SHP77 treated with DMSO at 0.1 percent for 48 hours (cell line): ENCODE measurements around the gene TCEAL3.
A peak's percentile ranks its signal among the peaks of the same experiment; 100 is the strongest.
"Not testable (repeated sequence)": the region's sequence is repeated elsewhere in the genome, so short reads cannot be mapped to it uniquely, and the experiment has no call there.

Experiments
- DNase-seq: peaks from one replicate; lab custom pipeline; 2025; lab: John Stamatoyannopoulos, UW

TCEAL3 gene, protein sequence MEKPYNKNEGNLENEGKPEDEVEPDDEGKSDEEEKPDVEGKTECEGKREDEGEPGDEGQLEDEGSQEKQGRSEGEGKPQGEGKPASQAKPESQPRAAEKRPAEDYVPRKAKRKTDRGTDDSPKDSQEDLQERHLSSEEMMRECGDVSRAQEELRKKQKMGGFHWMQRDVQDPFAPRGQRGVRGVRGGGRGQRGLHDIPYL

DNA sequence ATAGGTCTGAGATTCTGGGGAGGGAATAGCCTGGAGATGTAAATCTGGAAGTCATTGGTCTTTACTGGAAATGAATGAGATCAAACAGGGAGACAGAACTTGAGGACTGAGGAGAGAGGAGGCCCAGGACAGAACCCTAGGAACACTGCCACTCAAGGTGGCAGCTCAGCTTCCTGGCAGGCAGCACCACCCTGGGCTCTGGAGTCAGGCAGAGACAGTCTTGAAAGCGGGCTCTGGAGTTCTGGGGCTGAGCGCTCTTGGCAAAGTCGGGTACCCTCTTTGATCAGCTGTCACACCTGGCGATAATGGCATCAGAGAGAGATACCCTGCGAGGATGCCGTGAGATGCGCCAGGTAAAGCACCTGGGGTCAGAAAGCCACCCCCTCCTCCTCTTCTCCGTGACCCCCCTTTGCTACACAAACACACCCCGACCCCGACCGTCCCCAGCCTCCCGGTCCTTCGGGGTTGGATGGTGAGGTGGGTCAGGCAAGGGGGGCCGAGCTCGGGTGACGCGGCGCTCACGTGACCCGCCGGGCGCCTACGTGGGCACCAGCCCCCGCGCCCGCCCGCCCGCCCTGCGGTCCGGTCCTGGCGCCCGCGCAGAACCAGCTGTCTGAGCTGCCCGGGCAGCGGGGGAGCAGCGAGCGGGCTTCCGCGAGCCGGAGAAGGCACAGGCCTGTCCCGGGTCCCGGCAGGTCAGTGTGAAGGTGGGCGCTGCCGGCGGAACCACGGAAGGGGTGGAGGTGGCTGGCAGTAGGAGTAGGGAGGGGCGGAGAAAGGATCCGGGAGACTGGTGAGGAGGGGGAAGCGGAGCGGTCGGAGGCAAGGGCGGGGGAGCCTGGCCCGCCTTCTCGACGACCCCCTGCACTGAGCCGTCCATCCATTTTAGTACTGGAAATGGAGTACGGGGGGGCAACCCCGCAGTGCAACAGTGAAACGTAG lies at the start of gene TCEAL3:
Gene TCEAL3, plus strand, starts transcription at position 600 of the 942 bp plus-strand sequence. CDS start 1,102 bp downstream, outside the sequence.
- DNase-seq, result no peak

DNA sequence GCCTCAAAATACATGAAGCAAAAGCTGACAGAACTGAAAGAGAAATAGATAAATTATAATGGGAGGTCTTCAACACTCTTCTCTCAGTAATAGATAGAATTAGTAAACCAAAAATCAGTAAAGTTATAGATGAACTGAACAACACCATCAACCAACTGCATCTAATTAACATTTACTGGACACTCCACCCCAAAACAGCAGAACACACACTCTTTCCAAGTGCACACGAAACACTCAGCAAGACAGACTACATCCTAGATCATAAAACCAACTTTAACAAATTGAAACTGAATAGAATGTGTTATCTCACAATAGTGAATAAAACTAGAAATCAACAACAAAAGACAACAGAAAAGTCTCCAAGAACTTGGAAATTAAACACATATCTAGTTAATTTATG lies 47.5 kb upstream of the TCEAL3 start:
- no peak for DNase-seq

DNA sequence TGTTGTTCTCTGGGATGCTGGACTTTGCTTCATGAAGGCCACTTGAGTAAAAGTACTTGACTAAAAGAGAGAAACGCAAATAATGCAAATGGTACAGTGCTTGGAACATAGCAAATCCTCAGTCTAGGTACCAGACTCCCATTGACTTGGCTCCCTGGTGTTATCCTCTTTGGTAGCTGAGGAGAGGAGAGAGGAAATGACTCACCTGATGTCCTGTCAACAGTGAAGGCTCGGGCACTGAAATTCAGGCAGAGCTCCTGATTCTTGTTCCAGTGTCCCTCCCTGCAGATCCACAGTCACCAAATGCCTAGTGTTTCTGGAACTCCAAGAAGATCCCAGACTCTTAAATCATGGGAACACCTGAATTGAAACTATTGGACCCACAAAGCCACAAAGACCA lies 45.0 kb upstream of the TCEAL3 start:
- no peak for DNase-seq

DNA sequence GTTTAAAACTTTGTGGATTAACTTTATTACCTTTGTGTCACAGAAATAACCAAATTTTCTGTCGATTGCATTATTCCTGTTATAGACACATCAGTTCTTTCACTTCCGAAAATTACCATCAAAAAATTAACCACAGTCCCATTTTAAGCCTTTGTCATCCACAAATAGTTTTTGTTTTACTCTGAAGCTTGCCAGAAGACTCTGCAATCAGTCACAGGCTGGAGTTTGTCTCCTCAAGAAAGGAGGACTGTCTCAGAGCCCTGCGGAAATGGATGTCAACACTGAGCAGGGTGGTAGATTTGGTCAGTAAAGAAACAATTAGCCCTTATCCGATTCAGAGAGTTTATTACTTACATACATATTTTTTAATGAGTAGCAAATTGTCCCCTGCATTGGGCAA lies 42.6 kb upstream of the TCEAL3 start:
- no peak for DNase-seq

DNA sequence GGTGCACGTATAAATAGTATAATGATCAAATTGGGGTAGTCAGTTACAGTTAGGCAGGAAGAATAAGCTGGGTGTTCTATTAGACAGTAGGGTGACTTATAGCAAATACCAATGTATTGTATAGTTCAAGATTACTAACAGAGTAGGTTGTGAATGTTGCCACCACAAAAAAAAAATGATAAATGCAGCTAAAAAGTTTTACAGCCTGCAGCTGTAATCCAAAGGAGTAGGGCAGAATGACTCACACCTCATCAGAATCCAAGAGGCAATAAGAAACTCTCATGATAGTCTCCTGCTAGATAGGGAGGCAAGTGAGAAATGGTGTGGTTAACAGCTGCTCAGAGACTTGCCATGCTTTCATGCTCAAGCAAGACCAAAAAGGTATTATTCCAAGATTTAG lies 42.0 kb upstream of the TCEAL3 start:
- no peak for DNase-seq

DNA sequence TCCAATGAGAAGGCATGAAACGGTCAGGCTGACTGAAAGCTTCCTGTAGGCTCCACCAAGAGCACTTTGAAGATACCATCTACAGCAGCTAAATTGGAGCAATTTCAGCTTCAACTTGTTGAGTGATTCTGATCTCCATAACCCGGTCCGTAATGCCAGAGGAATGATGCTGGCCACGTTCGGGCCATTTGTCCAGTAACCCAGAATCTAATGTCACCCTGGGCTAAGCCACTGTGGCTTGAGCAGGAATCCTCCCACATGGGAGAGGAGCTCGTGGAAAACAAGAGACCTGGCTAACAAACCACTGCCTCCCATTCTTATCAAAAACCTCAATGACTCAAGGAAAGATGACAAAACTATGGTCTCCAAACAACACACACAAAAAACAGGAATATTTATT lies 36.6 kb upstream of the TCEAL3 start:
- DNase-seq, result no peak

DNA sequence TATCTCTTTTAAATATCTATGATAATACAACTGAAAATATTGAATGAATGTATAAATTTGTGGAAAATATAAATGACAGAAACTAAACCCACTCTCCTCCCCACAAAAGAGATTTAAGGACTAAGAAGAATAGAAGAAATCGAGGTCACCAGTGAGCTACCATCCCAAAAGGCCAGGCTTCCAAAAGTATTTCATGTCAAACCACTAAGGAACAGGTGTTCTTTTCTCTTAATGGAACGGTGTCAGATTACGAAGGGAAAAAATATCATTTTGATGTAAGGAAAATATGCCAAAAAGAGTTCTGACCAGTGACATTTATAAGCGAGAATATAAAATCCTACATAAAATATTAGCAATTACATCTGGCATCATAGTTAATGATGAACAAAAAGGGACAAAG lies 36.0 kb upstream of the TCEAL3 start:
- DNase-seq, result no peak

DNA sequence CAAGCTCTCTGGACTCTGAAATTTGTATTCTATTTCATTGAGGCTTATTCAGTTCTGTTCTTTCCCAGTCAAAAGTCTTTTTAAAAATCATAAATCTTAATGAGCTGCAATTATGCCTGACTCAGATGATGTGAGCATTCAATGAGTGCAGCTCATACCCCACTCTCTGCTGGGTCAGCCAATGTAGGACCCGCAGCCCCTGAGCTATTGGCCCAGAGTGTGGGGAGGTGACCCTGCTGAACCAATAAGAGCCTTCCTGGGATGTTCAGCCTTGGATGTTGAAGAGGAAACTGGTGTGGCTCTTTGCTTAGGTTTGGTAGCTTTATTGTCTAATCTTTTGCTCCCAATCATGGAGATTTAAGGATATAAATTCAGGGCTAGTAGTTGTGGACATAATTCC lies 34.6 kb upstream of the TCEAL3 start:
- DNase-seq, result no peak

DNA sequence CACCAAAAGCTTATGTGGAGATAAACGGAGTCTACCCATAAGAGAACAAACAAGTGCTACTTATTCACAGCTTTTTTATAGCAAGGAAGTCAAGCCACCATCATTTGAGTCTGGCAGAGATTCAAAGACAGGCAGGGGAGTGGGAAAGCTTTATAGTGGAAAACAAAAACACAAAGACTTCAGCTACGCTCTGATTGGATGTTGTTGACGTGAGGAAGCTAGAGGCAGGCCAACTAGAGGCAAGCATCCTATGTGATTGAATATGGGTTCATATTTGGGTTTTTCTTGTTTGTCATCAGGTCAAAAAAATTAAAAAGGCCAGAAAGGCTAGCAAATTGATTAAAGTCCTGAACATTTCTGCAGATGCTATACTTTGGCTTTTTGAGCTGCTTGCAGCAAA lies 23.2 kb upstream of the TCEAL3 start:
- DNase-seq, result no peak

DNA sequence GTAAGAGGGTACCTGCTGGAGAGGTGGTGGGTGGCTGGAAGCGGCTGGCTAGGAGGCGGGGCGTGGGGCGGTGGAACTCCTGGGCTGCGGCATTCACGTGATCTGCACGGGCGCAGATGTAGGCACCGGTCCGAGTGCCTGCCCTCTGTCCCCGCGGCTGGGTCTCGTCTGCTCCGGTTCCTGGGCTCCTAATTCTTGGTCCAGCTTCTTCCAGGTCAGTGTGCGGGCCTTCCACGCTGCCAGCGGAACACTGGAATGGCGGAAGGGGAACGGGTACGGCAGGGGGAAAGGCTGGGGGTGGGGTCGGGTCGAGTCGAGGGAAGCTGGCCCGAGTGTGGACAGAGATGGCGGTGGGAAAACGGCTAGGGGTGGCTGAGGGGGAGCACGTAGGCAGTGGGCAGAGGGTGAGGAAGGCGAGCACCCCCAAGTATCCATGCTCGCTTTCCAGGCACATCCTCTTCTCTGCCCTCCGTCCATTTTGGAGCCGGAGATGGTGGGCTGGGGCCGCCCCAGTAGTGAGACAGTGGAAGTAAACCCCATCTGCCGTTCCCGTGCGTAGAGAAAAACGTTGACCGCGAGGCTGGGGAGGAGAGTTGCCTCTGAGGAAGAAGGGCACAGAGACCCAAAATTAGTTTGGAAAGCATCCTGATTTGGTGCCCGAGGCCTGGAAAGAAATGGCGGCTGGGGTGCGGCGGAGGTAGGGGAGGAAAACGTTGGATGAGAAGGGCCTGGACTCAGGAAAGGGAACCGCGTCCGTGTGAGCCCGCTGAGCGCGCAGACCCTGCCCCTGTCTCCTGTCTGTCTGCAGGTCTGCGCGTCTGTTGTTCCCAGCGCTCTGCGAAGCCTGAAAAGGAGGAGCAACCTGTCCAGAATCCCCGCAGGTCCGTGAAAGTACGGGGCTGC lies 22.1 kb upstream of the TCEAL3 start, which contains the start of gene TCEAL4:
Gene TCEAL4, plus strand, starts transcription at position 105 of the 903 bp plus-strand sequence. CDS start 1,161 bp downstream, outside the sequence.
- DNase-seq, result peak; percentile 20

DNA sequence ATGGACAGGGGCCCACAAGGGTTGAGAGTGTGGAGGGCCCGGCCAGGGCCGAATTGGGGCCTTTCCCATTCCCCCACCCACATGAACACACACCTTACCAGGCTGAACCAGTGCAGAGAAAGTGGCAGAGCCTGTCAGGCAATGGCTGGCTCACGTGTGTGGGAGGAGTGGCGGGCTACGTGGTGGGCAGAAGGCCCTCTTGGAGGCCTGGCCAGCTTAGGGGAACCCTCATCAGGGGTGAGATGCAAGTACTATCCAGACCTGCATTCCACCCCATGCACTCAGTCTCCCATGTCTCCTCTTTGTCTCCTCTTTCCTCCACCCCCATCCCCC lies 21.5 kb upstream of the TCEAL3 start:
- DNase-seq, result no peak

DNA sequence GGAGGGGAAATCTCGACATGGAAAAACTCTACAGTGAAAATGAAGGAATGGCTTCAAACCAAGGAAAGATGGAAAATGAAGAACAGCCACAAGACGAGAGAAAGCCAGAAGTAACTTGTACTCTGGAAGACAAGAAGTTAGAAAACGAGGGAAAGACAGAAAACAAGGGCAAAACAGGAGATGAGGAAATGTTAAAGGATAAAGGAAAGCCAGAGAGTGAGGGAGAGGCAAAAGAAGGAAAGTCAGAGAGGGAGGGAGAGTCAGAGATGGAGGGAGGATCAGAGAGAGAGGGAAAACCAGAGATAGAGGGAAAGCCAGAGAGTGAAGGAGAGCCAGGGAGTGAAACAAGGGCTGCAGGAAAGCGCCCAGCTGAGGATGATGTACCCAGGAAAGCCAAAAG lies 21.1 kb upstream of the TCEAL3 start:
- DNase-seq, result no peak

DNA sequence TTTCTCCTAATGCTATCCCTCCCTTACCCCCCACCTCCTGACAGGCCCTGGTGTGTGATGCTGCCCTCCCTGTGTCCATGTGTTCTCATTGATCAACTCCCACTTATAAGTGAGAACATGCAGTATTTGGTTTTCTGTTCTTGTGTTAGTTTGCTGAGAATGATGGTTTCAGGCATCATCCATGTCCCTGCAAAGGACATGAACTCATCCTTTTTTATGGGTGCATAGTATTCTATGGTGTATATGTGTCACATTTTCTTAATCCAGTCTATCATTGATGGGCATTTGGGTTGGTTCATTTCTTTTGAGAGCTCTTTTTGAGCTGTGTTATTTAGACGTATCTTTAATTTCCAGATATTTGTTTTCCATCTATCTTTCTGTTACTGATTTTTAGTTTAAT lies 15.5 kb upstream of the TCEAL3 start:
- not testable (repeated sequence) for DNase-seq

DNA sequence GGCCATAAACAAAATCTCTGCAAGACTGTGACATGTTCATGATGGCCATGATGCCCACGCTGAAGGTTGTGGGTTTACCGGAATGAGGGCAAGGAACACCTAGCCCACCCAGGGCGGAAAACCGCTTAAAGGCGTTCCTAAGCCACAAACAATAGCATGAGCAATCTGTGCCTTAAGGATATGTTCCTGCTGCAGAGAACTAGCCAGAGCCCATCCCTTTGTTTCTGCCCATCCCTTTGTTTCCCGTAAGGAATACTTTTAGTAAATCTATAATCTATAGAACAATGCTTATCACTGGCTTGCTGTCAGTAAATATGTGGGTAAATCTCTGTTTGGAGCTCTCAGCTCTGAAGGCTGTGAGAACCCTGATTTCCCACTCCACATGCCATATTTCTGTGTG lies 12.6 kb upstream of the TCEAL3 start:
- DNase-seq, result not testable (repeated sequence)

DNA sequence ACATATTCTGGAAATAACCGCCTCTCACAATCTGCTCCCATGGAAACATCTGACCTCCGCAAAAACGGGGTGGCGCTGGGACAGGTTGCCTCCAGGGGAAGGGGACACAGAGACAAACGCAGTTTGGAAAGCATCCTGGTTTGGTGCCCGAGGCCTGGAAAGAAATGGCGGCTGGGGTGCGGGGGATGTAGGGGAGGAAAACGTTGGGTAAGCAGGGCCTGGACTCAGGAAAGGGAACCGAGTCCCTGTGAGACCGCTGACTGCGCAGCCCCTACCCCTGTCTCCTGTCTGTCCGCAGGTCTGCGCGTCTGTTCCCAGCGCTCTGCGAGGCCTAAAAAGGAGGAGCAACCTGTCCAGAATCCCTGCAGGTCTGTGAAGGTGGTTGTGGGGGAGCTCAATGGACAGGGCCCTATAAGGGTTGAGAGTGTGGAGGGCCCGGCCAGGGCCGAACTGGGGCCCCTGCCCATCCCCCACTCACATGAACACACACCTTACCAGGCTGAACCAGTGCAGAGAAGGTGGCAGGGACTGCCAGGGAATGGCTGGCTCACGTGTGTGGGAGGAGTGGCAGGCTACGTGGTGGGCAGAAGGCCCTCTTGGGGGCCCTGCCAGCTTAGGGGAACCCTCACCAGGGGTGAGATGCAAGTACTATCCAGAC lies 672 bp downstream of the TCEAL3 start:
- no peak for DNase-seq

DNA sequence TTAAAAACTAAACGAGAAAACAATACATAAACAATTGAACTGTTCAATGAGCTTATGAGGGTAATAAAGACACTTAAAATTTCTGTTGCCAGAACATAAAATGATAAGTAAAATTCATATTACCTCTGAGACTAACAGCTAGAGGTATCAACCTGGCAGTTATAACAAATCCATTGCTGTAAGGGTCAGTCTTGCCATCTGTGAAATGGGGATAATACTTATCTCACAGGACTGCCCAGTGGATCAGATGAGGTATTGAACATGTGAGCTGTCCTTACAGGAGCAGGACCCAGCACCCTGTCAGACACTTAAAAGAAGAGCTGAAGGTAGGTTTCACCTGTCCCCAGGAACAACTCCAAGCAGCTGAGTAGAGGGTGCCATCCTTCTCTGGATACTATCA lies 2.5 kb downstream of the TCEAL3 start:
- no peak for DNase-seq

DNA sequence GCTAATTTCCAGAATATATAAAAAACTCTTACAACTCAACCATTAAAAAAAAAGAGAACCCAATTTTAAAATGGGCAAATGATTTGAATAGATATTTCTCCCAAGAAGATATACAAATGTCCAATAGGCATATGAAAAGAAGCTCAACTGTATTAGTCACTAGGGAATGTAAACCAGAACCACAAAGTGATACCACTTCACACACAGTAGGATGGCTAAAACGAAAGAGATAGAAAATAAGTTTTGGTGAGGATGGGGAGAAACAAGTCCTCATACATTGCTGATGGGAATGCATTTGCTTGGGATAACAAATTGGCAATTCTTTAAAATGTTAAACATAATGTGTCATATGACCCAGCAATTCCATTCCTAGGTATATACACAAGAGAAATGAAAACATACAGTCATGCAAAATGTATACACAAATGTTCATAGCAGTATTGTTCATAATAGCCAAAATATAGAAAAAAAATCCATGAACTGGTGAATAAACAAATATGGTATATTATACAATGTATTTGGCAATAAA lies 5.7 kb downstream of the TCEAL3 start:
- no peak for DNase-seq

DNA sequence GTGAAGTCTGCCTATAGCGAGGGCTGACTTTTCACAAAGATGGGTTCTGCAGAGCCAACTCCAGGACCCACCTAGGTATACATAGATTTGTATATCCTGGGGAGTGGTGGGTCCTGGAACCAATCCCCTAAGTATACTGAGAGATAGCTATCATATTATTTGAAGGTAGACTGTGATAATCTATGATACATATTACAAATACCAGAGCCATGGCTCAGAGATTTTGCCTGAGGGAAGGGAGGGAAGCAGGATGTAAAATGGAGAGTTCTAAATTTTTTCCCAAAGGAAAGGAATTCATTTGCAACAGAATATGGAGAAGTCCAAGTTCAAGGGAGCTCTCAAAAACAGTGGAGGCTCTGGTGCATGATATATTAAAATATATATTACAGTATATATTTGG lies 7.2 kb downstream of the TCEAL3 start:
- DNase-seq, result no peak

DNA sequence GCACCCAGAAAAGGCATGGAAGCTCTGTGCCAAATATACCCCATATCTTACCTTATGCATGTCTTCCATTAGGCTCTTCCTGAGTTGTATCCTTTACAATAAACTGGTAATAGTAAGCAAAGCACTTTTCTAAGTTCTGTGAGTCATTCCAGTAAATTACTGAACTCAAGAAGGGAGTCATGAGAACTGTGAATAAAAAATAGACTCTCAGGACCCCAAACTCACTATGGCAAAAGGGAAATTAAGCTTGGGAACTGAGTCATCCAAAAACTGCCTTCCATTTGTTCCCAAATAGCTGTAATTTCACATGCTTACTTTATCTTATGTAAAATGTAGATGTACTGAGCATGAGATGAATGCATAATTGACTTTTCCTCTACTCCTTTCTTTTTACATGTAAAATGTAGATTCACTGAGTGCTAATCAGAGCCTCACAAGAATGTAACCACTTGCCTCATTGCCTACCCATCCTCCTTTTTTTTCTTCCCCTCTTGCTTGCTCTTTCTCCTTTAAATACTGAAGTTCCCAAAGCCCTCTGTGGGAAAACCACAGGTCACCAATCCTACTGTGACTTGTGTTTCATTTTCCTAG lies 8.1 kb downstream of the TCEAL3 start:
- no peak for DNase-seq

DNA sequence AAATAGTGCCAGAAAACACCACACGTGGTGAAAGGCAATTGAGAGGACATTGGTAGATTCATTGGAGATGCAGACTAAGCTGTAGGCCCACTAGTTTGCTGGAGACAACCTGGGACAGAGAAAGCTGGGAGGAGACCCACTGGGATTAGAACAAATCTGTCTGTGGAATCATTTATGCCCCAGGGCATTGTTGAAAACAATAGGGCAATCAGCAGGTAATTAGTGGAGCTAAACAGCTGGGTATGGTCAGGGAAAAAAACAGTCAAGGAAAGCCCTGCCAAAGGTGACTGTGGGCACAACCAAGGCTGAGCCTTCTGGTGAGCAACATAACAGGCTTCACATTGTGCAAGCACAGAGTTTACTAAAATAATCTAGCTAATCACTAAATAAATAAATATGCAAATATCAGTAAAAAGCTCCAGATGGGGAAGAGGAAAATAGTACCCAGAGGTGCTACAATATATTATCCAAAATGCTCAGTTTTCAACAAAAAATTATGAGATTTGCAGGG lies 9.0 kb downstream of the TCEAL3 start:
- no peak for DNase-seq

DNA sequence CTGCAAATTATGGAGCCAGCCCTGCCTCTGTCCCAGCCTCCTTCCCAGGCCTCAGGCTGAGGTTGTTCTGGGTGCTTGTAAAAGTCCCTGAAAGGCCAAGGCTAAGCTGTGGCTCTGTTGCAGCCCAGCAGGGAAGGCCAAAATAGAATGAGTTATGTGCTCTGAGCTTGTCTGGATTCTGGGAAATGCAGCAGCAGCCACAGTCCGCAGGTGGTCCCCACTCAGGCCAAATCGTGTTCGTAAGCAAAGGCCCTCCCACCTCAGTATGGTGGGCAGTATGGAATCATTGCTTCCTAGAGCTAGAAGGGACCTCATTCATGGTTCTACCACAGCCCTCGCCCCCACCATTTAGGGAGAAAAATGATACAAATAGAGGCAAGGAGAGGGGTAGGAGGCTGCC lies 16.3 kb downstream of the TCEAL3 start:
- no peak for DNase-seq
